M059J (cell line): ENCODE data around the gene LRP1-AS. TPM values are rescaled to one million over a fixed set of nuclear protein-coding genes. Genes with fewer than 3 reads are reported as not detected.

Experiments
- DNase-seq: peaks from one replicate; pipeline ENCODE4 v3.0.0-alpha.2; 2012; ENCODE audit warnings: low read depth
- total RNA-seq: library from RNA; depleted of rRNA; stranded (reverse); fragments of >200 nt; shearing (Covaris generic); gene quantifications from 2 replicates; pipeline ENCODE4 v1.2.3, GENCODE V29; 2014

The LRP1-AS gene
- total RNA-seq, 1 experiment from 2014 or later: not detected

DNA sequence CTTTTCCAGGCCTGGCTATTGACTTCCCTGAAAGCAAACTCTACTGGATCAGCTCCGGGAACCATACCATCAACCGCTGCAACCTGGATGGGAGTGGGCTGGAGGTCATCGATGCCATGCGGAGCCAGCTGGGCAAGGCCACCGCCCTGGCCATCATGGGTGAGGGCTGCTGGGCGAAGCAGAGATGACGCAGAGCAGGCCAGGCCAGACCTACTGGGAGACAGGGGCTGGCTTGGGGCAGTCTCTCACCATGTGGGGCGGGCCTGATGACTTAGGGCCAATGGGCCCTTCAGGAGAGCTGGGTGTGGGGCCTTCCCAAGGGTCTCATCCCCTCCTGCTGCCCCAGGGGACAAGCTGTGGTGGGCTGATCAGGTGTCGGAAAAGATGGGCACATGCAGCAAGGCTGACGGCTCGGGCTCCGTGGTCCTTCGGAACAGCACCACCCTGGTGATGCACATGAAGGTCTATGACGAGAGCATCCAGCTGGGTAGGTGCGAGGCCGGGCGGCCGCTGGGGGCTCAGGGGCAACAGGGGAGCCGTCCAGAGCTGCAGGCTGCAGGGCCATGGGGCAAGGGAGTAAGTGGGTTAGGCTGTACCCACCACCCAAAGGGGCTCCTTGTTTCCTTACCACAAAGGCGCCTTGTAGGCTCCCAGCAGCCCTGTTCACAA lies 33.0 kb upstream of the LRP1-AS start:
- DNase-seq: no peak

DNA sequence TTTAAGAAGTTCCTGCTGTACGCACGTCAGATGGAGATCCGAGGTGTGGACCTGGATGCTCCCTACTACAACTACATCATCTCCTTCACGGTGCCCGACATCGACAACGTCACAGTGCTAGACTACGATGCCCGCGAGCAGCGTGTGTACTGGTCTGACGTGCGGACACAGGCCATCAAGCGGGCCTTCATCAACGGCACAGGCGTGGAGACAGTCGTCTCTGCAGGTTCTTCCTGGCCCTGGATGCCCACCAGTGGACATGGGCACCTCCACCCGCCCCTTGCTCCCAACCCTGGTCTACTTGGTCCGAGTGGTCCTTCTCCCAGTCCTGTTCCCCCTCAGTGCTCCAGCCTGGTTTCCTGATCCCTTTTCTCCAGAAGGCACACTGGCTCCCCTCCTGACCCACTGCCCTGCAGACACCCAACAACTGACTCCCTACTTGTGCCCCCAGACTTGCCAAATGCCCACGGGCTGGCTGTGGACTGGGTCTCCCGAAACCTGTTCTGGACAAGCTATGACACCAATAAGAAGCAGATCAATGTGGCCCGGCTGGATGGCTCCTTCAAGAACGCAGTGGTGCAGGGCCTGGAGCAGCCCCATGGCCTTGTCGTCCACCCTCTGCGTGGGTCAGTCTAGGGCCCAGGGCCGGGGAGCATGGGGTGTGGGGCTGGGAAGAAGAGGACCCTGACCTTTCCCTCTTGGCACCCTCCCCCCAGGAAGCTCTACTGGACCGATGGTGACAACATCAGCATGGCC lies 32.1 kb upstream of the LRP1-AS start:
- no peak for DNase-seq

DNA sequence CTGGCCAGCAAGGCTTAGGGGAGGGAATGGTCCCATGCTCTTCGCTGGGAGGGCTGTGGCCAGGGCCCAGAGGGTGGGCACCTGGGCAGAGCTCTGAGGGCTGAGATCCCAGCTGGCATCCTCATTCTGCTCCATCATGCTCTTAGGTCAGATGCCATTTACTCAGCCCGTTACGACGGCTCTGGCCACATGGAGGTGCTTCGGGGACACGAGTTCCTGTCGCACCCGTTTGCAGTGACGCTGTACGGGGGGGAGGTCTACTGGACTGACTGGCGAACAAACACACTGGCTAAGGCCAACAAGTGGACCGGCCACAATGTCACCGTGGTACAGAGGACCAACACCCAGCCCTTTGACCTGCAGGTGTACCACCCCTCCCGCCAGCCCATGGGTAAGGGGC lies 30.8 kb upstream of the LRP1-AS start:
- no peak for DNase-seq

DNA sequence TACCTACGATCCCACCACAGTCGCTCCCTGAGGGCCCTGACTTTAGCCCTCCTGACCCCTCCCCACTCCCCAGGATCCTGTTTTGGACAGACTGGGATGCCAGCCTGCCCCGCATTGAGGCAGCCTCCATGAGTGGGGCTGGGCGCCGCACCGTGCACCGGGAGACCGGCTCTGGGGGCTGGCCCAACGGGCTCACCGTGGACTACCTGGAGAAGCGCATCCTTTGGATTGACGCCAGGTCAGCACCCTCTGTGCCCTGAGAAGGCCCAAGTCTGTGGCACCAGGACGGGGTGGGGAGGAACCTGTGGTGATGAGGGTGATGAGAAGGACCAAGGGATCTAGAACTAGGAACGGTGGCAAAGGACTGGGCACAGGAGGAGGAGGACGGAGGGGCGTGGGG lies 29.9 kb upstream of the LRP1-AS start:
- no peak for DNase-seq

DNA sequence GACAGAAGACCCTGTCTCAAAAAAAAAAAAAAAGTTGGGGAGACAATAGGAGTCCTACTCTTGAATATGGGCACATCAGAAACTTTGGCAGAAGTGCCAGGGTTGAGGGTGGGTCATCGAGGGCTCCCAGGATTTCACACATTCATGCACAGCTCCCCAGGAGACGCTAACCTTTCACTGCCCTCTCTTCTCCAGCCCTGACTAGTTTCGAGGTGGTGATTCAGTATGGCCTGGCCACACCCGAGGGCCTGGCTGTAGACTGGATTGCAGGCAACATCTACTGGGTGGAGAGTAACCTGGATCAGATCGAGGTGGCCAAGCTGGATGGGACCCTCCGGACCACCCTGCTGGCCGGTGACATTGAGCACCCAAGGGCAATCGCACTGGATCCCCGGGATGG lies 29.4 kb upstream of the LRP1-AS start:
- no peak for DNase-seq

DNA sequence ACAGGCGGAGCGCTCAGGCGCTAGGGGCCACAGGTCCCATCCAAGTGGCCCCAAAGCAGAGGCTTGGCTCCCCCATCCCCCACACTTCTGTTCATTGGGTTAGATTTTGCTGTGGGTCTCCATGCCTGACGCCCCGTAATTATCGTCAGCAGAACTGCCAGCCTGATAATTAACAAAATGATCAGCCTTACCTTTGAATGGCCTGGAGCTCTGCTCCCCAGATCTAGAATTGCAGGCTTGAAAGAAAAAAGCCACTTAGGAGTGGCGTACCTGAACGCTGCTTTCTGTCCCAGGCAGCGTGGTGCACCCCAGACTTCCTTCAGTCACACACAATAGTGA lies 28.7 kb upstream of the LRP1-AS start:
- DNase-seq: no peak

DNA sequence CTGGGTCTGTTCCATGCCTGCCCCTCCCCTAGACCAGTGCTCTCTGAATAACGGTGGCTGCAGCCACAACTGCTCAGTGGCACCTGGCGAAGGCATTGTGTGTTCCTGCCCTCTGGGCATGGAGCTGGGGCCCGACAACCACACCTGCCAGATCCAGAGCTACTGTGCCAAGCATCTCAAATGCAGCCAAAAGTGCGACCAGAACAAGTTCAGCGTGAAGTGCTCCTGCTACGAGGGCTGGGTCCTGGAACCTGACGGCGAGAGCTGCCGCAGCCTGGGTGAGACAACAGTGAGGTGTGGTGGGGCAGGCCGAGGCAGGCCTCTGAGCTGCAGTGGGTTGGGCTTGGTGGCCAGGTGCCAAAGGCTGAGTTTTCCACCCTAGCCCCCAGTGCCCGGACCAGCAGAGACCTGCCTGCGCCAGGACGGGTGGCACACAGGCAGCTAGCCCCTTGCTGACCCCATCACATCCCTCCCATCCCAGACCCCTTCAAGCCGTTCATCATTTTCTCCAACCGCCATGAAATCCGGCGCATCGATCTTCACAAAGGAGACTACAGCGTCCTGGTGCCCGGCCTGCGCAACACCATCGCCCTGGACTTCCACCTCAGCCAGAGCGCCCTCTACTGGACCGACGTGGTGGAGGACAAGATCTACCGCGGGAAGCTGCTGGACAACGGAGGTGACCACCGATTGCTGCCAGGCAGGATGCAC lies 28.2 kb upstream of the LRP1-AS start:
- peak; percentile 20 for DNase-seq

DNA sequence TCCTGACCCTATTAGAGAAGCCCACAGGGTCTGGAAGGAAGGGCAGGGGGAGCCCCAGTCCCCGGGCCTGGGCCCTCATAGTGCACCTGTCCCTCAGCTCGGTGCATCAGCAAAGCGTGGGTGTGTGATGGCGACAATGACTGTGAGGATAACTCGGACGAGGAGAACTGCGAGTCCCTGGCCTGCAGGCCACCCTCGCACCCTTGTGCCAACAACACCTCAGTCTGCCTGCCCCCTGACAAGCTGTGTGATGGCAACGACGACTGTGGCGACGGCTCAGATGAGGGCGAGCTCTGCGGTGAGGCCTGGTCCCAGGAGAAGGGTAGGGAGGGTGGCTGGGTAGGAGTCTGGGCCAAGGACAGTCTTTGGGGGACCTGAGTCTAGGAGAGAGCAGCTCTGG lies 26.3 kb upstream of the LRP1-AS start:
- DNase-seq: no peak

DNA sequence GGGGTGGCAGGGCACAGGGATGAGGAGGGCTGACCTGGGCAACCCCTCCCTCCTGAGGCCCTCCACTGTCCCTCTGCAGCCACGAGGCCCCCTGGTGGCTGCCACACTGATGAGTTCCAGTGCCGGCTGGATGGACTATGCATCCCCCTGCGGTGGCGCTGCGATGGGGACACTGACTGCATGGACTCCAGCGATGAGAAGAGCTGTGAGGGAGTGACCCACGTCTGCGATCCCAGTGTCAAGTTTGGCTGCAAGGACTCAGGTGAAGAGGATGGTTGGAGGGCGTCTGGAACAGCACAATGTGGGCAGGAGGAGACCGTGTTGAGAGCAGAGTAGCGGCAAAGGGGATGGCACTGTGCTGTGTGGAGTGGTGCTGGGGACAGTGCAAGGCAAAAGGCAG lies 25.7 kb upstream of the LRP1-AS start:
- no peak for DNase-seq

DNA sequence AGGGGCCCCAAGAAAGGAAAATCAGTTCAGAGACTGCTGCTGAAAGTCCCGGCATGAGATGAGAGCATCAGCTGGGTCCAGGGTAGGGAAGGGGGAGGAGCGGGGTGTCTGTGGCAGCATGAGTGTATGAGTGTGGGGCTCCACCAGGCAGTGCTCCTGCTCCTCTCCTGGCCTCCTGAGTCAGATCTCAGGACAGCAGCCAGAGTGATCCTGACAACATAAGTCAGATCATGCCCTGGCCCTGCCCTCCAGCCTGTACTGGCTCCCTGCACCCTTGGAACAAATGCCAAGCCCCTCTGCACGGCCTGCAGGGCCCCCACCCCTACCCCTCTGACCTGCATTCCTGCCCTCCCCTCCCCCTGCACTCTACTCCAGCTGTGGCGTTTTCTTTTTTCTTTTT lies 24.2 kb upstream of the LRP1-AS start:
- no peak for DNase-seq

DNA sequence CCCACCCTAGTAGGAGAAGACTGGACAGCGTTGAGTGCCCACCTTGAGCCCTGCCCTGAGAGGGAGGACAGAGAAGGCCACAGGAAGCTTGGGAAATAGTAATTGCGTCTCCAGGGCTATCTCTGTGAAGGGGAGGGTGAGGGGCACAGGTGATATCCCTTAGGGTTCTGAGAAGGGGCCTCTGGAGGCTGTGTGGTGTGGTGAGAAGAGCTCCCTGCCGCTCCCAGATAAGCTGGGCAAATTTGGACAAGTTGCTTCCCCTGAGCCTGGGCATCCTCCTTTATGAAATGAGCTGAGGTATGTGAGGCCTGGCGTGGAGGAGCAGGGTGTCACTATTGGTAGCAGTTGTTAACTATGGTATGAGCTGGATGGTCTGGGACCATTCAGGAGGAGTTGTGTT lies 23.5 kb upstream of the LRP1-AS start:
- DNase-seq: no peak

DNA sequence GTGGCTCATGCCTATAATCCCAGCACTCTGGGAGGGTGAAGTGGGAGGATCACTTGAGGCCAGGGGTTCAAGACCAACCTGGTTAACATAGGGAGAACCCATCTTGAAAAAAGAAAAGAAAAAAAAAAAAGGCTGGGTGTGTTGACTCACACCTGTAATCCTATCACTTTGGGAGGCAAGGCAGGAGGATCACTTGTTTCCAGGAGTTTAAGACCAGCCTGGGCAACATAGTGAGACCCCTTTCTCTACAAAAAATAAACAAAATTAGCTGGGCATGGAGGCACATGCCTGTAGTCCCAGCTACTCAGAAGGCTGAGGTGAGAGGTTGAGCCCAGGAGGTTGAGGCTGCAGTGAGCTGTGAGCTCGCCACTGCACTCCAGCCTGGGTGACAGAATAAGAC lies 23.0 kb upstream of the LRP1-AS start:
- DNase-seq: no peak

DNA sequence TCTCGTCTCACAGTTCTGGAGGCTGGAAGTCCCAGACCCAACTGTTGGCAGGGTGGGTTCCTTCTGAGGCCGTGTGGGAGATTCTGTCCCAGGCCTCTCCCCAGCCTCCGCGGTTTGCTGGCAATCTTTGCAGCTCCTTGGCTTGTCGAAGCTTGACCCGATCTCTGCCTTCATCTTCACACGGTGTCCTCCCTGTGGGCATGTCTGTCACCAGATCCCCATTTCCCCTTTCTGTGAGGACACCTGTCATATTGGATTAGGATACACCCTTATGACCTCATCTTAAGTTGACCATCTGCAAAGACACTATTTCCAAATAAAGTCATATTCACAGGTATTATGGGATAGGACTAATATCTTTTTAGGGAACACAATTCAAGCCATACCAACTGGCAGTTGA lies 22.6 kb upstream of the LRP1-AS start:
- DNase-seq: no peak

DNA sequence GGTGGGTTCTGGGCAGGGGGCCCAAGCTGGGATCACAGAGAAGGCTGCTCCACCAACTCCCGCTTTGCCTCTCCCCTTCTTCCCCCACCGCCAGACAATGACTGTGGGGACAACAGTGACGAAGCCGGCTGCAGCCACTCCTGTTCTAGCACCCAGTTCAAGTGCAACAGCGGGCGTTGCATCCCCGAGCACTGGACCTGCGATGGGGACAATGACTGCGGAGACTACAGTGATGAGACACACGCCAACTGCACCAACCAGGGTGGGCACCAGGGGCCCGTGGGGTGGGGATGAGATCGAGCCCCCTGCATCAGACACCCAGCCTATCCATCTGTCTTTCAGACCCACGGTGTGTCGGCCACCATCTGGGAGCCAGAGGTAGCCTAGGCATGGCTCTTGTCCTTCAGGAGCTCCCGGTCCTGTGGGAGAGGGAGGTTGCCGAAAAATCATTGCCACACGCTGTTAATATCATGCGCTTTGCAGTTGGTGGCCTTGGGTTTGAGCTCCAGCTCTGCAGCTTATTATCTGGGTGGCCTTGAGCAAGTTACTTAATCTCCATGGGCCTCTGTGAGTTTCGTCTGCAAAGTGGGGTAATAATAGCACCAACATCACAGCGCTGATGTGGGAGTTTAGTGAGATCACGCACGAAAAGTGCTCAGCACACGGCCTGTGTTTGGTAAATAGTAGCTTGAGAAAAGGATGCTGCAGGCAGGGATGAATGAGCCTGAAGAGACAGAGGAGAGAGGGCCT lies 21.8 kb upstream of the LRP1-AS start:
- no peak for DNase-seq

DNA sequence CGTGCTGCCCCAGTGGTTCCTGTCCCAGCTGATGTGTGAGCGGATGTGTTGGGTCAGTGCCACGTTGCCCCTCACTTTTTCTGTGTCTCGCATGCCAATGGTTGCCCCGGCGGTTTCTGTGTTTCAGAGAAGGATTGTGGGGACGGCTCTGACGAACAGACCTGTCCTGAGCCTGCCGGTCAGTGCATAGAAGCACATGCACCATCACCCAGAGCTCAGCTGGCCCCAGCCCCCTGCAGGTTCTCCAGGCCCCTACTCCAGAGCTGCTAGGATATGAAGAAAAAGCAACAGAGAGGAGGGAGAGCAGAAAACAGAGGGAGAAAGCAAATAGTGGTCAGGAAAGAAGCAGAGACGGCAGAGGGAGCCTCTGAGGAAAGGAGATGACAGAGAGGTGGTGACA lies 20.6 kb upstream of the LRP1-AS start:
- no peak for DNase-seq

DNA sequence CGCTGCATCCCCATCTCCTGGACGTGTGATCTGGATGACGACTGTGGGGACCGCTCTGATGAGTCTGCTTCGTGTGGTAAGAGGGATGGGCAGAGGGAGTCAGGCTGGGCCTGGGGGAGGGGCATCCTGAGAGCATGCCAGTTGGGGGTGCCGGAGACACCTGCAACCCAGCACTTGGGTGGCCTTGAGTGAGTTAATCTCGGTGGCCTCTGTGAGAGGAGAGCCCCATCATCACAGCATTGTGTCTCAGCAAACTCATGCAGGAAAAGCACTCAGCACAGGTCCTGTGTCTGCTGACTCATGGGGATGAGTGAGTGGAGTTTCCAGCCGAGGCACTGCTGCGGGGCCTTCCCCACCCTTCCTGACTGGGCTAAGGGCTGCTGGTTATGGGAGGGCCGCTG lies 19.6 kb upstream of the LRP1-AS start:
- DNase-seq: peak; percentile 63

DNA sequence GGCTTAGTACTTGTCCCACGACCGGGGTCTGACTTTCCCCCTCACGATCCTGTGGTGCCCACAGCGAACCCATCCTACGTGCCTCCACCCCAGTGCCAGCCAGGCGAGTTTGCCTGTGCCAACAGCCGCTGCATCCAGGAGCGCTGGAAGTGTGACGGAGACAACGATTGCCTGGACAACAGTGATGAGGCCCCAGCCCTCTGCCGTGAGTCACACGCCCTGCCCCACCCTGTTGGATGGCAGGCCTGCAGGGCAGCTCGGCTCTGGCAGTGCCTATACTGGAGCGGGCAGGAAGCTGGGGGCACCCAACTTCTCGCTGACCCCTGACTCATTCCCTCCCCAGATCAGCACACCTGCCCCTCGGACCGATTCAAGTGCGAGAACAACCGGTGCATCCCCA lies 18.3 kb upstream of the LRP1-AS start:
- DNase-seq: peak; percentile 19

DNA sequence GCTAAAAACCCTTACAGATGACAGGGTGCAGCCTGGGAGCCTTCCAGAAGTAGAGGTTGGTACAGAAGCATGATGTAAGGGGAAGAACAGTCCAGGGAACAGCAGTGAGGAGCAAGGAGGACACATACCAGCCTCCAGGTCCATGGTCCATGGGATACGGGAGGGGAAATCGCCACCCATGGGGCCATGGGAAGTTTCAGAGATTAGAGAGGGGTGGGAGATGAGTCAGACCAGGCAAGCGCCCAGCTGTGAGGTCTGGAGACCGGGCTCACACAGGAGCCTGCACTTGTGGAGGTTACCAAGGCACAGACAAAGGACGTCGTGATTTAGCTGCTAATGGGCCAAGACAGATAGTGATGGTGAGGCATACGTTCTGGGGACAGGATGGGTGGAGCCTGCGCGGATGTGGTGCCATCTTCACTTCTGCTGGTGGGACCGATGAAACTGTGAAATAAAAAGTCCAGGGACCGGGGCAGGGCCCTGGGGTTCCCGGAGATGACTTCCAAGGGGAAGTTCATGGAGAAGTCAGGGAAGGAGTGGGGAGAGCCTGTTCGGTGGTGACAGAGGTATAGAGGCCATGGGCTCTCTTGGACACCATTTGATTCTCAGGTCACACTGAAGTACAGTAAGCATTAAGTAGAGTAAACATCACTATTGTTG lies 17.7 kb upstream of the LRP1-AS start:
- DNase-seq: no peak

DNA sequence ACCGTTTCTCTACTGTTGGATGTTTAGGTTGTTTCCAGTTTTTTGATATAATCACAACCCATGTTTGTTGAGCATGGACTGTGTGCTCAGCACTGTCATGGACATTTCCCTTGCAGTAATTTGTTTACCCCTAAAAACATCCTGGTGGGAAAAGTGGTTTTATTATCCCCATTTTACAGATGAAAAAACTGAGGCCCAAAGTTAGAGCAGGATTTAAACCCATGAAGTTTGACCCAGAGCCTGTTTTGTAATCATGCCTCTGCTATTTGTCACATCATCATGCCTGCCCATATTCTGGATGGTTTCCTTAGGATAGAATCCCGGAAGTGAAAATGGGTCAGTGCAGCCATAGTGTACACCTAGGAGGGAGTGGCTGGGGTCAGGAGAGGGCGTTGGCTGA lies 17.0 kb upstream of the LRP1-AS start:
- no peak for DNase-seq

DNA sequence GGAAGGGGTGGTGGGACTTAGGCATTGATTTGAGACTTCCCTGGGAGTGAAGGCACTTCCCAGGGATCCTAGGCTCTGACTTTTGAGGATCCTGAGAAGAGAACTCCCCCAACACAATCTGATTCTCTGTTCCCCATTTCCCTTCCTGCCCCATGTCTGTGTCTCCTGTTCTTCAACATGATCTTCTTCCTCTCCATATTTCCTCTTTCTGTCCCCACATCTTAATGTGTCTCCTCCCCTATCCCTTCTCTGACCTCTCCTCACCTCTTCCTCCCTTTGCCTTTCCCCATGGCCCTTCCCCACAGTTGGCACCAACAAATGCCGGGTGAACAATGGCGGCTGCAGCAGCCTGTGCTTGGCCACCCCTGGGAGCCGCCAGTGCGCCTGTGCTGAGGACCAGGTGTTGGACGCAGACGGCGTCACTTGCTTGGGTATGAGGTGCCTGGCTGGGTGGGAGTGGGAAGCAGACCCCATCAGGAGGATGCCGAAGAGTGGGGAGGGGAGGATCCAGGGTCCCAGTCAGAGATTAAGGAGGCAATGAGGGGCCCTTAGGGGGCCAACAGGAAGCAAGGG lies 15.2 kb upstream of the LRP1-AS start:
- DNase-seq: no peak

DNA sequence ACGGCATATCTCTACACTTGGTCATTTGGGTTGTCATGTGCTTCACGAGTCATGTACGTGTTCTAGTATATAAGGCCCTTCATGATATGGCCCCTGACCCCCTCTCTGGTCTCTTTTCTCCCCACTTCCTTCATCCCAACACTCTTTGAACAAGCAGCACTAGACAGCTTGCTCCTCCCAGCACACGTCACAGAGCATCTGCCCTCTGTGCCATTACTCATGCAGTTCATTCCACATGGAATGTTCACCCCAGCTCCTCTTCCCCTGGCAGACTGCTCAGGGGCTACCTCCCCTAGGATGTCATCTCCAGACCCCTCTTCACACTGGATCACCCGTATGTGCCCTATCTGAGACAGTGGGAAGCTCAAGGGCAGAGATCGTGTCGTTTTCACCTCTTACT lies 14.1 kb upstream of the LRP1-AS start:
- DNase-seq: no peak

DNA sequence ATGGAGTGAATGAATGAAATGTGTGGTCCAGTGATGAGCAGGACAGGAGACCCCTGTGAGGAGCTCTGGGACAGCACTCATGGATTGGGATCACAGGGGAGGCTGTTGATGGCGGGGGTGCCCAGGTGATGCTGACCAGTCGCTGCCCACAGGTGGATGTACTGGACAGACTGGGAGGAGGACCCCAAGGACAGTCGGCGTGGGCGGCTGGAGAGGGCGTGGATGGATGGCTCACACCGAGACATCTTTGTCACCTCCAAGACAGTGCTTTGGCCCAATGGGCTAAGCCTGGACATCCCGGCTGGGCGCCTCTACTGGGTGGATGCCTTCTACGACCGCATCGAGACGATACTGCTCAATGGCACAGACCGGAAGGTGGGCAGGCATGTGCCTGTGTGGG lies 13.3 kb upstream of the LRP1-AS start:
- no peak for DNase-seq
